Heart left ventricle (tissue), 13 donors: ENCODE results near the gene SCG3.

Source experiments
- CTCF ChIP-seq, 12 donors: fragments of 200-600 bp; sonication (generic) in 4 of 12; IDR thresholded peaks; one replicate each; pipeline versions ENCODE4 v1.5.0 to v1.8.0; 2018 to 2022; ENCODE audit warnings: antibody characterized with exemption in 12 of 12, mild to moderate bottlenecking in 5 of 12
- POLR2A ChIP-seq, 2 donors: fragments of 450-650 bp; IDR thresholded peaks; one replicate each; pipeline ENCODE4 v1.6.1; 2017; ENCODE audit warnings: antibody characterized with exemption in 2 of 2, mild to moderate bottlenecking in 2 of 2, moderate library complexity in 2 of 2
- donor health status: ischemic (EF 13 %, LVEDD 7.1; RV severe dilation, severe dysfunction).
- donor health status: DM: no; HTN: yes; CAD: no.
- donor health status: DM: no; HTN: no; CAD: no.
- donor health status: ischemic (EF 25% LVEDD 6.9; RV normal size, moderate dysfunction).
- donor health status: ischemic (EF 25% LVEDD 5.7; RV mildly dilated, moderate dysfunction).
- donor health status: ischemic (EF 35%, LVEDD 5.7; RV mildly dilated, moderate dysfunction).
- donor health status: nonischemic (EF 11% LVEDD 7.7; RV severe dilation, severe dysfunction).
- donor health status: DM: yes; HTN: yes; CAD: no.
- donor health status: PGD.
- donor health status: ischemic (EF 29% LVEDD 5.4; RV normal size, mild dysfunction).
- donor health status: nonischemic (EF 23%, LVEDD 6.1; RV moderate dilation, normal function).

GRCh38 chr15:51709031-51709430, 27.7 kb downstream of the SCG3 start:
- TF ChIP-seq CTCF (IDR thresholded peaks at IDR 0.05) = no peak
- TF ChIP-seq POLR2A (IDR thresholded peaks at IDR 0.05) = no peak
